Measurements from ENCODE around the gene ZNF776.
"Not testable (repeated sequence)": the region's sequence is repeated elsewhere in the genome, so short reads cannot be mapped to it uniquely, and the experiment has no call there.

The ZNF776 gene

DNA sequence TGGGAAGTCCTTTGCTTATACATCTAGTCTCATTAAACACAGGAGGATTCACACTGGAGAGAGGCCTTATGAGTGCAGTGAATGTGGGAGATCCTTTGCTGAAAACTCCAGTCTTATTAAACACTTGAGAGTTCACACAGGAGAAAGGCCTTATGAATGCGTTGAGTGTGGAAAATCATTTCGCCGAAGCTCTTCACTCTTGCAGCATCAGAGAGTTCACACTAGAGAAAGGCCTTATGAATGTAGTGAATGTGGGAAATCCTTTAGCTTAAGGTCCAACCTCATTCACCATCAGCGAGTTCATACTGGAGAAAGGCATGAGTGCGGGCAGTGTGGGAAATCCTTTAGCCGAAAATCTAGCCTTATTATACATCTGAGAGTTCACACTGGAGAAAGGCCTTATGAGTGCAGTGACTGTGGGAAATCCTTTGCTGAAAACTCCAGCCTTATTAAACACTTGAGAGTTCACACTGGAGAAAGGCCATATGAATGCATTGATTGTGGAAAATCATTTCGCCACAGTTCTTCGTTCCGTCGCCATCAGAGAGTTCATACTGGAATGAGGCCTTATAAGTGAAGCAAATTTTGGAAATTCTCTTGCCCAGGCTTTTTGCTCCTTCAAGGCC lies 32.7 kb downstream of the ZNF776 start:
- DNase-seq = no peak

DNA sequence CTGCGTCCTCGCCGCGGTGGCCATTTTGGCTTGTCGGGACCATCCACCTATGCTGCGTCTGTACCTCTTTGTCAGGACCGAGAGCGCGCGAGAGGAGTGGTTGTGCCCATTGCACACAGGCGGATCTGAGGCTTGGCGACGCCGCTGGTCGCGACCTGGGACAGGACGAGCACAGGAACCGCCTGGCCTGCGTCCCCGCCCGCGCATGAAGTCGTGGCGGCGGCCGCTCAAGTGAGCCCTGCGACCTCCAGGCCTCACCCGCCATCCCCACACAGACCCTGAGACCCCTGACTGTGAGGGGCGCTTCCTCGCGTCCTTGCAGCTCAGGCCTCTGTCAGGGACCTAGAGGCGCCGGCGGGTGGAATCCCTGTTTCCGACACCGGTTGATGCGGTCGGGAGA lies 39.7 kb downstream of the ZNF776 start:
- DNase-seq = no peak

DNA sequence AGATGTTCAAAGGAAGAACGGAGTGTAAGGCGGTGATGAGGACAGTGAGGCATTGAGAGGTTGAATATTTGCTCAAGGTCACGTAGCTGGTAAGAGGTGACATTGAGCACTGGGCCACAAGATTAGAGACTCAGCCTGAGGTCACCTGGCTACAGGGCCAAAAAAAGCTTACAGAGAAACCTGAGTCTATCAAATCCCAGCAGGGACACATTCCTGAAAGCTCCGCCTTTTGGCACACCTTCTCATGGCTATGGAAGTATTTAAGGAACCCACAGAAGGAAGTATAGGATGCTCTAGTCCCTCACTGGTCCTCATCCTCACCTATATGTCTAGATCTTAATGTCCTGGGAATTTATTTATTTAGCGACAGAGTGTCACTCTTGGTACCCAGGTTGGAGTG lies 40.3 kb downstream of the ZNF776 start:
- no peak for DNase-seq

DNA sequence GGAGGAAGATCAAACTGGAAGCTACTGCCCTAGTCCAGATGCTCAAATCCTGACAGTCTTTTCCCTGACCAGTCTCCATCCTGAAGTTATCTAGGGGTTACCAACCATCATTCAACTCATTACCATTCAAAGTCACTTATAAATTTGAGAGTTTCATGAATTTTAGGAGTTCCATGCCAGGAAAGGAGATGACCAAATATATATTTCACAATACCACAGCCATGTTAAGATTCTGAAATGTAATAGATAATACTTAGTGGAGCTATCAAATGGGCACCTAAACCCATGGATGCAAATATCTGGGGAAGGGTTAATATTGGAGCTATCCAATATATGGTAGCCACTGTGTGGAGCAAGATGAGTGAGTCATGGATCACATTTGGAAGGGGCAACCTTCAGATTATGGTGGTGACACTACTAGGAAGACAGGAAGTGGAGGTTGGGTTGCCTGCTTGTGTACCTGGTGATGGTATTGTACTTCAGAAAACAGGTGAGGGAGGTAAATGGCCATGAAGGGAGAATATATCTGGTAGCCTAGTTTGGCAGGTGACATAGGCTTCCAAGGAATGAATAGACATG lies 41.6 kb downstream of the ZNF776 start:
- DNase-seq = no peak

DNA sequence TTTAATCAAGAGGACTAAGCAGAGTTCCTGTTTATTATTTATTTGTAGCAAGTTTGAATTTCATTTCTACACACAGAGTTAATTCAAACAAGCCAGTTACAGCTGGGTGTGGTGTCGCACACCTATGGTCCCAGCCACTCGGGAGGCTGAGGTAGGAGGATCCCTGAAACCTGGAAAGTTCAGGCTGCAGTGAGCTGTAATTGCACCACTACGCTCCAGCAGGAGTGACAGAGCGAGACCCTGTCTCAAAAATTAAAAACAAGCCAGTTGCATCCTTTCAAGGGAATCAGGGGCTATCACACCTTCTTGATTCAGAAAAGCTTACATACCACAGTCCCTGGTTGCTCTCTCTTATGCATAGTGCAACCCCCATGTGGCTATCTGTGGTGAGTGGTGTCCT lies 42.7 kb downstream of the ZNF776 start:
- DNase-seq = no peak

DNA sequence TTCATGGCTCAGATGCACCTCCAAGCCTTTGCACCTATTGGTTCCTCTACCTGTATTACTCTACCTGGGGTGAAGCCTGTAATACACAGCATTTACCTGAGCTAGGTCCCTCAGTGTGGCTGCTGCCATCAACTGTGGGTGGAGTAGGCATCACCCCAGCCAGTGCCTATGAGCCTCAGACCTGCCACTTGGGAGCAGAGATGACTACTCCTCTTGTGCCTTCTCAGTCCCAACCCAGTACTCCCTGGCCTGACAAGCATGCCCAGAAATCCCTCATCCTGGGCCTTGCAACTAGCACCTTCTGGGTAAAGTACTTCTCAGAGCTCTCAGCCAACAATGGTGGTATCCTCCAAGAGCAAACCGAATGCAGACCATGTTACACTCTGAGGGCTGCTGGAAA lies 50.0 kb downstream of the ZNF776 start:
- not testable (repeated sequence) for DNase-seq

DNA sequence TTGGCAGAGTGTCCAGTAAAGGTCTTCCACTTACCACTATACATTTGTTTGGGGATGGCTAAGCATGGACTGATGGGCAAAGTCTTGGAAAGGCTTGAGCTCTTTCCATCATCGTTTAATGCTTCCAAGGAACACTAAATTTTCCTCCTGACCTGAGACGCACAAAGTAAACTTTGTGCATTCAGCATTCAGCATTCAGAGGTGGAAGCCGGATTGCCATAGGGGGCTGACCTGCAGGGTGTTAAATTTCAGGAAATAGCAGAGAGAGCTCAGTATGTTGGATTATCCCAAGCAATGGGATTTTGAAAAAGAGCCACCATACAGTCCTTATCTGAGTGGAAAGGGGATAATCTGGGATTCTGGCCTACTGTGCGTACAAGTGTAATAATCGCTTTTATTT lies 54.1 kb downstream of the ZNF776 start:
- DNase-seq = no peak

DNA sequence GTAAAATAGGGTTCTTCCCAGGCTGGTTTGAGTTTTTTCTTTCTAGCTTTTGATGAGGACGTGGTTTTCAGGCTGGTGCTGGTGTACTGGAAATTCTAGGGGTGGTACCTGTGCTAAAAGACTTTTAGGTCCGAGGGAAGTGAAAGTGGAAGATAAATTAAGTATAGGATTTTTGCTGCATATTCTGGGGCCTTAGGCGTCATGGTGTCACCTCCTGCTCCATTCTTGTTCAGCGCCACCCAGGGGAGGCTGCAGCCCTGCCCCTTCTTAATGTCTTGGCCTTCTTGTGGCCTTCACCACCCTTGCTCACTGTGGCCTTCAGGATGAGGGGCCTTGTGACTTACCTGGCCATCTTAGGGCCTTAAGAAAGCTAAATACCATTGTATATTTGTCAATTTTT lies 55.7 kb downstream of the ZNF776 start:
- DNase-seq = no peak

DNA sequence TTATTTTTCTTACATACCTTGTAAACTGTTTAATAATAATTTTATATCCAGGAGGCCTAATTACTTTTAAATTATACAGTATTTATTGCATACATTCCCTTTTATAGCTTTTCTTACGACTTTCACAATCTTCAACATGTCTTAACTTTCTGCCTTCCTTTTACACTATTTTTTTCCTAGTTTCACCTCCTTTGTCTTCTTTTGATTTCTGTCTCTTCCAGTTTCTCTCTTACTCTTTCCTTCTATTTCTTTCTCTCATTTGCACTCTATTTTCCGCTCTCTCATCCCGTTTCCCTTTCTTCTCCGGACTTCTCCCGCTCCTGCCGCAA lies 56.6 kb downstream of the ZNF776 start:
- DNase-seq = no peak

DNA sequence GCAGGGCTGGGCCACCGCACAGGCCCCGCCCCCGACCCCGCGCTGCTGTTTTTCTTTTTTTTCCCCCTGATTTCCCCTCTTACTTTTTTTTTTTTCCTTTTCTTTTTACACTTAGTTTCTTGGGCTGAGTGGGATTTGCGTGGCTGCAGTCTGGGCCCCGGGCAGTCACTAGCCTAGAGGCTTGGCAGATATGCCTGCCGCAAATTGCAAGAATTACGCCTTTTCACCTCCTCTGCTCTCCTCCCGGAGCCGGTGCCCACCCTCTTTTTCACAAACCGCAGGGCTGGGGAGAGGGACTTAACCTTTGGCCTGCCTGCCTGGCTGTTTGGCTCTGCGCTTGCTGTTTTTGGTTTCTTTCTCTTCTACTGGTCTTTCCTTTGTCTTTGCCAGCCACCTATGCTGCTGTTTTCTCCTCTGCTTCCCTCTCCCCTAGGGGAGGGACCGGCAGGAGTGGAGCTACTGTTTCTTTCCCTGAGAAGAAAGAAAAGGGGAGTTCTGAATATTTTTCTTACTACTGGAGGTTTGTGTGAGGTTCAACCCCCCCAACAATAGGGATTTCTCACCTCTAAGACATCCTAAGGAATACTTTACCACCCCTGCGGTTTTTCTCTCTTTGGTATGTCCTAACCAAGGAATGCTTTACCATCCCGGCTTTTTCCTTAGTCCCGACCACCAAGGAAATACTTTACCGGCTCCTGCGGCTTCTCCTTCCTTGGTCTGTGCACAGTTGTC lies 57.1 kb downstream of the ZNF776 start:
- no peak for DNase-seq

DNA sequence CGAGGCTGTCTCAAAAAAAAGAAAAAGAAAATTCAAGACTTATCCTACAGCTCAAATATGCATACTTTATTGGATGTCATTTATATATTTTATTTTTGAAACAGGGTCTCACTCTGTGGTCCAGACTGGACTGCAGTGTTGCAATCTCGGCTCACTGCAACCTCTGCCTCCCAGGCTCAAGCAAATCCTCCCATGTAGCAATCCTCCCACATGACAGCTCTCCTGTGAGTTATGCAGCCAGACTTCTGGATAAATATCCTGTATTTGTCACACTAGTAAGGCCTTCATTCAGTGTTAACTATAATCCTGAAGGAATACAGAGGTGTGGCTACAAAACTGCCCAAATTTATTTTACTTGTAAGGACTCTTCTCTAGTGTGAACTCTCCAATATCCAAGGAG lies 60.9 kb downstream of the ZNF776 start:
- DNase-seq = no peak
